Activated CD8-positive, alpha-beta memory T cell treated with anti-CD3 and anti-CD28 coated beads, Interleukin-2, amount 50 U/mL, for 24 hours (primary cell): ENCODE measurements around the gene MSRB3.

Experiments
- DNase-seq: peaks from one replicate; pipeline ENCODE4 v3.0.0-alpha.2; 2020; ENCODE audit errors: extremely low read depth

The MSRB3 gene

DNA sequence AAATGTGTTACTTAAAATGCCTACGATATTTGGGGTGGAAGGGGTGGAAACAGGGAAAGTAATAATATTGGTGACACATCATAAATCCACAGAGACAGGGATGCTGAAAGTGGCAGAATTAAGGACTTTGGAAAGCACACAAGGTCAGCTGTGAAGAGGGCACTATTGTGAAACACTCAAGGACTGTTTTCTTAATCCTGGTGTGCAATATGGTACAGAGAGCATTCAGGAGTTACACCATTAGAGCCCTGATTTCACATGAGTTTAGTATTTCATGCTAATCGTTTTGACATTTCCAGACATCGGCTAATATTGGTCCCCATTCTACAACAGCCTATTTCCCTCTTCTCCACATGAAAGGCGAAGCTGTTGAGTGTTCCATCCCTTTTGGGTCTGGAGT lies 219.2 kb downstream of the MSRB3 start:
- no peak for DNase-seq

DNA sequence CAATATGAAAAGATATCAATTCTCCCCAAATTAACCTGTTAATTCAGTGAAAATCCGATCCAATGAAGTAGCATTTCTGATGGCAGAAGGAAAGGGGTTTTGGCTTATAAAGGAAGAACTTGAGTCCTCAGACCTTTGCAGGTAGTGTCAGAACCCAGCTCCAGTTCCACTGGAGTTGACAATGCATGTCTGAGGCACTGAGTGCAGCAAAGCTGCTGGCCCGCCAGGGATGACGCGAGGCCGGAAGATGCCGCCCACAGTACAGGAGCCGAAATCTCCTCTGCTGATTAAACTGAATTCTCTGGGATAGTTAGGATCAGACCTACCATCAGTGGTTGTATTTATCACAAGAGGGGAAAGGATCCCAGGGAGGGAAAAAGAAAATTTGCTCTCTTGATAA lies 220.7 kb downstream of the MSRB3 start:
- DNase-seq, result no peak

DNA sequence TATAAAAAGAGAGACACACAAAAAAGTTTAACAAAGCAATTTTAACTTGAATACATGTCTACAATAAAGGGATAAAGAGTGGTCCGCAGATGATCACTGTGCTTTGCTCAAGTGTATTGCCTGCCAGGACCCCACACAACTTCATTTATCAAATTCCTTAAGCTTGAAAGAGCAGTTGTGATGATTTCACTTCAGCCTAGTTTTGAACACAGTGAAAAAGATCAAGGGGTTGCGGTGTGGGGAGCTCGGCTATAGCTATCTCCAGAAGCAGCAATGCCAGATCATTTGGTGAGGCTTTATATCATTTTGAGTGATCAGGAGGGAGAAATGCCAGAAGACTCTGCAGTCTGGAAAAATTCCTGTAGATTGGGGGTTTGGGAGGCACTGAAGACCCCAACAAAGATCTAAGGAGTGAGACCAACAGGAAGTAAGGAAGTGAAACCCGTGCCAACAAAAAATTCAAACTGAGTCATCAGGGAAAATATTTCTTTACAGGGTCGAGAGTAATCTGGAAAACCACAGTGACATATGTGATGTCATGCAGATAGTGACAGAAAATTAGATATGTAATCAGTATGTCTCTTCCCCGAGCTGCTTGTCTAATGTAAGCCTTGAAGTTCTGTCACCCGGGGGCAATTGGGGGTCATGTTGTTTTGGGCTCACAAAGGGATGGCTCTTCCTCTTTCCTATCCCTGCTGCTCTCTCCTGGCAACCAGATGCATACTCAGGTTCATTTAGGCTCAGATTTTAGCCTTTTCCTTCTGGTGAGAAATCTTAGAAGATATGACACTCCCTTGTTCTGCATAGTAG lies 221.8 kb downstream of the MSRB3 start:
- DNase-seq, result no peak

DNA sequence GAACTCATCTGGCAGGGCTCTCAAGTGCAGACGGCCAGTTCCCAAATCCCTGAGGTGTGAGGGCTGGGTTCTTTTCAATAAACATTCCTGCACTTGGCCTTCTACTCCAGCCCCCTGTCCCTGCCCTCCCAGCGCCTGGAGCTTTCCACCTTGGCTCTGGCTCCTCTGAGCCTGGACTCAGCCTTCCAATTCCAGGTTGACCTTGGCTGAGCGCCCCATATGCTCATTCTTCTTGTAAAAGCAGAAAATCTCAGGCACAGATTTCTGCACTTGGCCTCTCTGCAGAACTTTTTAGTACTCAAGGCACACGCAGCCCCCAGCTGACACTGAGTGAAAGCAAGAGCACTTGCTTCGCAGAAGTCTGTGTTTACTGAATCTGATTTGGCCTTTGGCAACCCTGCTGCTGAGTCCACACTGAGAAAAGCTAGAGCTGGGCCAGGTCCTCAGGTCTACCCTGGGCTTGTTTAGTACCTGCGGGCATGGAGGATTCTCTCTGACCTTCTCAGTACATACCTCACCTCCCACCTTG lies 222.7 kb downstream of the MSRB3 start:
- no peak for DNase-seq

DNA sequence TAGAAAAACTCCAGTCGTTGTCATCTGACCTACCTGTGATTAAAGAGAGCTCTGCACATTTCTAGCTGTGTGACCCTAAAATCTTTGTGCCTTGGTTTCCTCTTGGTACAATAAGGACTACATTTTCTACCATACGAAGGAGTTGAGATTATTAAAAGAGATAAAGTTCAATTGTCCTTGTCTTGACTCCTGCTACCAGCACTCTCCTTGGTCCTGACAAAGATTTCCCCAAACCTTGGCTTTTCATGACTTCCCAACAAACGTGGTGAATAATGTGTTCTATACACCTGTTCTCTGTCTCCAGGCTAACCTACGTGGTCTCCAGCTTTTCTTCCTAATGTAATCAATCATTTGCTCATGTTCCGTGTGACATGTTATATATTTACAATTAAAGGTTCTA lies 223.5 kb downstream of the MSRB3 start:
- no peak for DNase-seq

DNA sequence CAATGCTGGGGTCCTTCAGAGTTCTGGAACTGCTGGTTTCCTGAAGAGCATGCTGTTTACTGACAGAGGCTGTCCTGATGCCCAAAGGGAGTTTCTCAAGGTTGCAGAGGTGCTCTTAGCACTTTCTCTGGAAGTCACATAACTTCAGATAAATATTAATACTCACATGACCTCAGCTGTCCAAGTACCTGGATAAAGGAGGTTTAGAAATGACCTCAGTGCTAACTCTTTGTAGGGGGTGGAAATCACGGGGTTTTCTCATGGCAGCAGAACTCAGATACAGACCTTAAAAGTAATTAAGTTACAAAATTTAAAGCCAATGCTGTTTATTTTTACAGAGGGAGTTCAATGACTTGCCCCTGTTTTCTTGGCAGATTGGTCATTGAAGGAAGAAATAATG lies 225.9 kb downstream of the MSRB3 start:
- DNase-seq, result no peak

DNA sequence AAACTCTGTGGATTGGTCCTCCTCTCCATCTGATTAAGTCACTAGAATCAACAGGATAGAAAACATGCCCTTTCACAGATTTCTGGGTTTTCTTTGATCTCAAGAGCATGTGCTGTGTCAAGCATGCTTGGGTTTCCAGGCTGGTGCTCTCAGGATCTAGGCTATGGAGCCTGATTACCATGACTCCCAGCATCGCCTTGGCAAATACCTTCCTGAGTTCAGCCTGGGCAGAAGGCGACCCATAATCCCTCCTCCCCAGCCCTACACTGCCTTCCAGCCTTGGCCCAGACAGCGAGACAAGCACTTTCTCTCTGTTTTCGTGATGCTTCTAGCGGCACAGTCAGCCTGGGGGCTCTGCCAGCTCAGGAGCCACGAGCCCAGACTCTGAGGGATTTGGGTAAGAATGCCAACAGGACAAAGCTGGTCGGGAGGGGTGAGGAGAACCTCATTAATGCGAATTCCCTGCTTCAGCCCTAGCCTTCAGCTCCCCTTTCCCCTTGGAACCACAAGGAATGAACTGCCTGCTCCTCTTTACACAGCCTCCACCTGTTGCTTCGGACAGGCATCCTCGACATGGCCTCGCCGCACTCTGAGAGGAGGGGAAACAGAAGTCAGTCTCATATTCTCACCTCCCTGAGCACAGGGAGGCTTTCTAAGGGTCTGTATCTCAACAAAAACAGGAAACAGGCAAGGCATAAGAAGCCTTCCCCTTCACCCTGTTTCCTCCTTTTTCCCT lies 227.1 kb downstream of the MSRB3 start:
- no peak for DNase-seq

DNA sequence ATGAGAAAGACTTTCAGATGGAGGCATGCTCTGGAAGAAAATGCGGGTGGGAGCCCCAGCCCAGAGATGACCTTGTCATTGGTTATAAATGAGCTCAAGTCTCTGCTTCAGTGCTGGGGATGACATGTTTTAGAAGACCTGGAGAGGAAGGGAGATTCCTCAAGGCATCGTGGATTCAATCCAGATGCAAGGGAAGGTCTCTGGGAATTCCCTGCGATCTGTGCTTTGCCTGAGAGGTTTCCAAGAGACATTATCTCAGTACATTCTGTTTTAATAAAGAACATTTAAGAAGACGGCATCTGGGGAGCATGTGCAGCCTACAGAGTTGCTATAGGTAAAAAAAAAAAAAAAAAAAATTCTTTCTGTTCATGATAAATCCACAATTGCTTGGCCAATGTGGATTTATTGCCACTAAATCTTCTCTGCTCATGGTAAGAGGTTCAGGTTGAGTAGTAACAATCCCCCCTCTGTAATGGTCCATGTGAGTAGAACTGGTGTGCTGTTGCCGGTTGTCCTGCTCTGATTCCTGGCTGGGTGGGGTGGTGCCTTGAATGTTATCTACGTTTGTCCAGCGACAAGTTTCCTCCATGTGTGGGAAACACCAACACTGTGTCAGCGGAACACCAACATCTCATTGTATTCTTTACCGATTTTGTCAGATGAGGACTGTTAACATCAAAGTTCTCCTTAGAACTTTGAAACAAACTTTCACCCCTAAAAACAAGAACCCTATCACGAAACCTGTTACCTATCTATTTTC lies 230.0 kb downstream of the MSRB3 start:
- no peak for DNase-seq

DNA sequence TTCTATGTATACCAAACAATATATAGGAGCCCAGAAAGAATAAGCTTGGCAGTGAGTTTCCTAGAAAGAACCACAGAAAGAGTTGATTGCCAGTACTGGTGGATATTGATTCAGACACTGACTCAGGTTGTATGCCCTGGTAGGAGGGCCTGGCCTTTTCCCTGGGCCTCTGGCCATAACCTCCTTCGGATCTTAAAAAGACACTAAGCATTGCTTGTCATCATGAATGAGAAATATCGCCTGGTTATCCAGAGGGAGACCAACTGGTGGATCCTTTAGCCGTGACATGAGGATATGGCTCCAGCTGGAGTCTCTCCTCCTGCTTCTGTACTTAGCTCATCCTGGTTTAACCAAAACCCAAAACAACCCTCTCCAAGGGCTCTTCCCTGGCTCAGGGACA lies 231.5 kb downstream of the MSRB3 start:
- DNase-seq, result no peak

DNA sequence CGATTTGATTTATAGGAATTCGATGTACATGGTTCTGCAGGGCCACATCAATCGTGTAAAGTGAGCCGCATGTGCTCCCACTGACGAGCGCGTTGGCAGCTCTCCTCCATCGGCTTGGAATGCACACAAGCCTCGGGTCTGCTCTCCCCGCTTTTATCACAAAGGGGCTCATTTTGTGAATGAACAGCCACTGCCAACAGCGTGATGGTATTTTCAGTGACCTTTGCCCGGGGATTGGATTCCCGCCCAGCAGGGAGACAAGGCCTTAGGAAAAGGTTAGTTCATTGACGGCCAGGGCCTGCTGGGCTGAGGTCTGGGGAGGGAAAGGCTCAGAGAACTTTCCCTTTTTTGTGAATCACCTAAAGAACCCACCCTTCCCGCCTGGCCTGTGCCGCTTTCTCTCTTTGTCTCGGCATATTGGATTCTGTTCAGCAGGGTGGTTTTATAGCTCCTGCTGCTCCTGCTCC lies 232.1 kb downstream of the MSRB3 start:
- DNase-seq, result no peak

DNA sequence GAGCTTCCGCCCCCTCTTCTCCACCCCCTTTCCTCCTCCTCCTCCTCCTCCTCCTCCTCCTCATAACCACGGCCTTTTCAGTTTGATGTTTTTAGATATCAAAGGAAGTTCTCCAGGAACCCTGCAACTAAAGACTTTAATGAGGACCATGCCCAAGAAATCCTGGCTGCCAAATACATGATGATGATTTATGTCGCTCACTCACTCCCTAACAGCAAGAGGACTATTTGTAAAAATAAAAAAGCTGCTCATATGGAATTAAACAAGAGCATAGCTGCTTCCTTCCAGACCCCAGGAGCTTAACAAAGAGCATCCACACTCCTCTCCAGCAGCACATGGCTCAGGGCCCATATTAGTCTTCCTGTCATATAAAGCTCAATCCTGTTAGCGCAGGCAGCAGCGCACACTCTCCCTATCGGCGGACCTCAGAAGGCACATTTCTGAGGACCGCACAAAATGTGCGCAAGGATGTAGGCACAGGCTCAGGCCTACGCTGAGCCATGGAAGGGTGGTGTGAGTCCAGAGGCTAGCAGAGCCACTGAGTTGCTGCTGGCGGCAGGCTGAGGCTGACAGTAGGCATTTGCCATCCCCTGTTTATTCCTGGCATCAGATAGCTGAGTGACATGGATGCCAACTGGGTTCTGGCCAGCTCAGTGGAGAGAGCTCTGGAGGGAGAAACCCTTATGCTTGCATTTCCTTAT lies 232.8 kb downstream of the MSRB3 start:
- no peak for DNase-seq

DNA sequence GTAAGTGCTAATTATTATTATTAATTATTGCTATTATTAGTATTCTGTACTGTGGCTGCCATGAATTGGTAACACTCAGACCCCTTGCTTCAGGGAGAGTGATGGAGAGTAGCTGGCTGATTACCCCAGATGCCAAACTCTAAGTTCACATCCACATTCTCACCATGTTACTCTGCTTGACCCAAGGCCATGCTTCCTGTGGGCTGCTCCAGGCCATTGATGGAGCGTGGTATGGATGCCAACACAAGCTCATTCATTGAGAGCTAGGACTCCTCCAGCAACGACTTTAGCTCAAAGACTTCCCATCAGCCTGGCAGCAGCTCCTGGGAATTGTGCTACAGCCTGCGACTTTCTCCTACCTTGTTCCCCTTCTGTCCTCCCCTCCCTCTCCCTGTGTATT lies 233.4 kb downstream of the MSRB3 start:
- no peak for DNase-seq
